ENCODE measurements around the gene STX3.

GRCh38 chr11:59710136-59710847 is 44.9 kb upstream of the STX3 start:
- TF ChIP-seq POLR2A (IDR thresholded peaks at IDR 0.05; ENCODE audit: low read length) (no peak), KDM1A (IDR thresholded peaks at IDR 0.05; ENCODE audit: low read depth) (no peak), FOSL2 (IDR thresholded peaks at IDR 0.05) (no peak), FOSL2 (CRISPR knock-in tag; IDR thresholded peaks at IDR 0.05) (no peak), HOXA7 (CRISPR knock-in tag; IDR thresholded peaks at IDR 0.05) (no peak)
- TF ChIP-seq, protein P1, sequence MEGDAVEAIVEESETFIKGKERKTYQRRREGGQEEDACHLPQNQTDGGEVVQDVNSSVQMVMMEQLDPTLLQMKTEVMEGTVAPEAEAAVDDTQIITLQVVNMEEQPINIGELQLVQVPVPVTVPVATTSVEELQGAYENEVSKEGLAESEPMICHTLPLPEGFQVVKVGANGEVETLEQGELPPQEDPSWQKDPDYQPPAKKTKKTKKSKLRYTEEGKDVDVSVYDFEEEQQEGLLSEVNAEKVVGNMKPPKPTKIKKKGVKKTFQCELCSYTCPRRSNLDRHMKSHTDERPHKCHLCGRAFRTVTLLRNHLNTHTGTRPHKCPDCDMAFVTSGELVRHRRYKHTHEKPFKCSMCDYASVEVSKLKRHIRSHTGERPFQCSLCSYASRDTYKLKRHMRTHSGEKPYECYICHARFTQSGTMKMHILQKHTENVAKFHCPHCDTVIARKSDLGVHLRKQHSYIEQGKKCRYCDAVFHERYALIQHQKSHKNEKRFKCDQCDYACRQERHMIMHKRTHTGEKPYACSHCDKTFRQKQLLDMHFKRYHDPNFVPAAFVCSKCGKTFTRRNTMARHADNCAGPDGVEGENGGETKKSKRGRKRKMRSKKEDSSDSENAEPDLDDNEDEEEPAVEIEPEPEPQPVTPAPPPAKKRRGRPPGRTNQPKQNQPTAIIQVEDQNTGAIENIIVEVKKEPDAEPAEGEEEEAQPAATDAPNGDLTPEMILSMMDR (IDR thresholded peaks at IDR 0.05), result no peak

Measured in A549 (cell line).